Ectodermal cell (in vitro differentiated cells): ENCODE data around the gene MKNK1.

Experiments
- H3K27ac ChIP-seq: 2 replicates; pipeline ENCODE4 v1.7.0; 2013; ENCODE audit warnings: mild to moderate bottlenecking, low read depth, low read length; ENCODE audit not compliant: insufficient read depth, poor library complexity, severe bottlenecking
- H3K27me3 ChIP-seq: 2 replicates; pipeline ENCODE4 v1.7.0; 2013; ENCODE audit warnings: mild to moderate bottlenecking, low read length; ENCODE audit not compliant: insufficient read depth, control insufficient read depth, poor library complexity, severe bottlenecking
- H3K36me3 ChIP-seq: one replicate; pipeline ENCODE4 v1.7.0; 2013; ENCODE audit warnings: low read length; ENCODE audit not compliant: control insufficient read depth, insufficient read depth
- H3K4me1 ChIP-seq: one replicate; pipeline ENCODE4 v1.7.0; 2013; ENCODE audit warnings: low read length; ENCODE audit not compliant: control insufficient read depth, insufficient read depth
- H3K4me3 ChIP-seq: 2 replicates; pipeline ENCODE4 v1.7.0; 2013; ENCODE audit warnings: low read depth, low read length, control low read depth; ENCODE audit not compliant: insufficient read depth
- H3K9me3 ChIP-seq: 2 replicates; pipeline ENCODE4 v1.7.0; 2013; ENCODE audit warnings: mild to moderate bottlenecking, low read length, moderate library complexity; ENCODE audit not compliant: control insufficient read depth
- WGBS, 2 experiments: methylation state at CpG; one replicate each; pipeline ENCODE4 v1.1.7; 2013; ENCODE audit warnings: missing lambda C conversion rate in 2 of 2; 5-methylcytosine and 5-hydroxymethylcytosine counted together

Gene MKNK1

DNA sequence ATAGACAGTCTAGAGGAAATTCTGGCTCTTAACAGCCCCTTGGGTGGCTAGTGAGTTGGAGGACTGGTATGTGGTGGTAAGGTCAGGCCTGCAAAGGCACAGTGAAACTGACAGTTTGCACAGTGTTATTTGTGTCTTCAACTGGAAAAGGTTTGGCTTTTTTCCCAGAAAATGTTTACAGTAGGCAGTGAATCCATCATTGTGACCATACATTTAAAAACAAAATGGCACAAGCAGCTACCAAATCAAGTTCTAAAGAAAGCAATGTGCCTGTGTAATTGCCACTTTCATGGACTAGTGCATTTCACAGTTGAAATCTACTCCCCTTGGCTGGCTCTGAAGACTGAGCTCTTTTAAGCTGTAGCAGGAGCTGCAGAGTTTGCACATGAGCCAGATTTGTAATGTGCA, 39.3 kb upstream of the MKNK1 start:
- Histone ChIP-seq H3K4me1 (no peaks in the 10 kb centered on the region), H3K27ac (no peak overlapping the region), H3K9me3 (no peaks in the 10 kb centered on the region), H3K4me3 (no peak overlapping the region), H3K27me3 (no peaks in the 10 kb centered on the region), H3K36me3 (peaks cover 5% of the 10 kb centered on the region)

DNA sequence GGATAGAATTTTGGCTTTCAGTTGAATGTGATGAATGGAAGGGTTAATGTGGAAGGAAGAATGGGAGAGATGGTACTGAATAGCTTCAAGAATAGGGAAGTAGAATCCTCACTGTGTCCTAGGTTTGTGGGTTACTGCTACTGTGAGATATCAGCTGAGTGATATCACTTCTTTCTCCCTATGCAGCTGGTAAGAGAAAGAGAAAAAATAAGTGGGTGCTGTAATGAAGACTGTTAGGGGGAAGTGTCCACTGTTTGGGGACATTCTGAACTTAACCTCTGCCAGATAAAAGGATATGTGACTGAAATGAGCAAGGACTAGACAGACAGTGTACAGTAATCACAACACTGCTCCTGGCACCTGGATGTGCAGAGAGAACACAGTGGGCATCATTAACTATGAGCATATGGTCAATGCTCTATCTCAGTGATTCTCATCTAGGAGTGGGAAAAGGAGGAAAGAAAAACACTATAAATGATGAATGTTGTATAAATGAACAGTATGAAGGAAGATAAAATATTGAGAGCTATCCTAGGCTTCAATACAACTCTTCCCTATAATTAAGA, 38.1 kb upstream of the MKNK1 start:
- no peak overlapping the region for H3K27ac ChIP-seq
- no peaks in the 10 kb centered on the region for H3K36me3 ChIP-seq
- no peak overlapping the region for H3K4me3 ChIP-seq
- H3K27me3 ChIP-seq = no peaks in the 10 kb centered on the region
- no peaks in the 10 kb centered on the region for H3K9me3 ChIP-seq
- no peaks in the 10 kb centered on the region for H3K4me1 ChIP-seq

DNA sequence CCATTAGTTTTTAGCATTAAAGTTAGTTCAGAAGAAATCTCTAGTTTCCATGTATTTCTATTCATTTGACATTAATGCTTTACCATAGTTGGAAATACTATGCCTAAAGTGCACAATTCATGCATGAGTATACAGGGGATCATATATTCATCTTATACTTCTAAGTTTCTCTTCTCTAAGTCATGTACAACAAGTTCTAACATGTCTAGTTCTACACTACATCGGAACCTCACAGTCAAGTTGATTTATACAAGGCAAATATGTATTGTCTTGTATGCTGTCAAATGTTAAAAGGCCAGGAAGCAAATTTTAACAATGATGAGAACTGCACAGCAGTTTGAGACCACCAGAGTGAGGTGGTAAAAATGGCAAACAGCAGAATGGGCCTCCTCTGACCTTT, 35.5 kb upstream of the MKNK1 start:
- Histone ChIP-seq H3K27me3 (no peaks in the 10 kb centered on the region), H3K4me1 (no peaks in the 10 kb centered on the region), H3K4me3 (no peak overlapping the region), H3K36me3 (no peaks in the 10 kb centered on the region), H3K9me3 (no peaks in the 10 kb centered on the region), H3K27ac (no peak overlapping the region)
- WGBS, 2 experiments = 100% methylated on average over 1 of the region's 1 CpG

DNA sequence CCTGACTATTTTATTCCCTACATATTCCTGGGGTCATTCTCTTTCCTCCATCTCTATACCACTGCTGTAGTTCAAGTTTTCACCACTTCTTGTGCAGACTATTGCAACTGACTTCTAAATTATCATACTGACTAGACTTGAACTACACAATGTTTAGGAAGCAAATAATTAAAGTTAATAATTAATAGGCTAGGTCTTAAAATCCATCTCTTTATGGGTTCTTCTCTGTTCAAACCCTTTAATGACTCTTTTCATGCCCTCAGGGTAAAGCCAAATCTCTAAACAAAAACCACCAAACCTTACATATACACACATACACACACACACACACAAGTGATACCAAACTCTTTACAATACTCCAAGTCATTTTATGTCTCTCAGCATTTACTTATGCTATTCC, 34.9 kb upstream of the MKNK1 start:
- no peak overlapping the region for H3K27ac ChIP-seq
- H3K27me3 ChIP-seq = no peaks in the 10 kb centered on the region
- H3K36me3 ChIP-seq = no peaks in the 10 kb centered on the region

DNA sequence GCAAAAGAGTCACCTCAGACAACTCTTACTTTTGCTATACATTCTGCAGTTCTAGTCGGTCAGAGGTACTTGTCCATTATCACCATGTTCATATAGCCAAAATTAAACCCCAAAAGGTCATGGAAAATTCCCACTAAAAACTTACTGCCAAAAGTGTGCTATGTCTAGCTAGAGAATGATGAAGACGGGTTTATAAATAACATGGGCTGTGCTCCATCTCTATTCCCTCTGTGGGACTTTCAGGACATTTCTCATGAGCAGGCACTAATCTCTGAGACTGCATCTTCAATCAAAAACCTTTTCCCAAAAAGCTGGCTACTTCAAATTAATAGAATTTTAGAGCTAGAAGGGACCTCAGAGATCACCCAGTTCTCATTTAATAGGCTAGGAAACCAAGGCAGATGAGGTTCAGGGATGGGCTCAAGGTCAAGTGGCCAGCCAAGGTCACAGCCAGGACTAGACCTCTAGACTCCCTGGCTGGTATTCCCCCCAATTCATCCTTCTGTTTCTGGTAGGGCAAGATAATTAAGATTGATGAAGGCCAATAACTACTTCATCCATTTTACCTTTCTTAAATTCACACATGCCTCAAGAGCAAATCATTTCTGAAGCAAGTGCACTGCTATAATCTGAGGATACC, 33.5 kb upstream of the MKNK1 start:
- H3K36me3 ChIP-seq = no peaks in the 10 kb centered on the region
- 46 to 50% methylated on average over 2 of the region's 2 CpGs for WGBS, 2 experiments
- no peaks in the 10 kb centered on the region for H3K4me1 ChIP-seq
- H3K4me3 ChIP-seq = no peak overlapping the region
- H3K27me3 ChIP-seq = no peaks in the 10 kb centered on the region
- no peak overlapping the region for H3K27ac ChIP-seq
- no peaks in the 10 kb centered on the region for H3K9me3 ChIP-seq

More for the DNA sequence above, 34.9 kb upstream of the MKNK1 start:
- H3K4me3 ChIP-seq = no peak overlapping the region
- H3K4me1 ChIP-seq = no peaks in the 10 kb centered on the region
- H3K9me3 ChIP-seq = no peaks in the 10 kb centered on the region

DNA sequence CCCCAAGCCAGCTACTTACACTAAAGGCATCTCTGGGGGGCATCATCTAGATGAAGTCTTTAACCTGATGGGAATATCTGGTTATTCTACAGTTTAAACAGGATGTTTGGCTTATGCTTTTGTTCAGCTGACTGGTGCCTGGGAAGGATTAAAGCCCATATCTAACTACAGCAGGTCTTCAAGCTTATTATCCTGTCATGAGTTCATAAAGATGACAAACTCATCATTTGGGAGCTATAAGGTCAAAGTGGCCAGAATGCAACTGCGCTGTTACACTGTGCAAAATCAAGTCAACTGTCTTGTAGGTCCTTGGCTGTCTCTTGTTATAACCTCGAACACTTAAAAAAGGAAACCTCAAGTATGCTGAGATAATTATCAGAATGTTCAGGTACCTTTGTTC, 31.1 kb upstream of the MKNK1 start:
- no peak overlapping the region for H3K4me3 ChIP-seq
- peaks cover 4% of the 10 kb centered on the region for H3K36me3 ChIP-seq
- no peak overlapping the region for H3K27ac ChIP-seq
- H3K27me3 ChIP-seq = no peaks in the 10 kb centered on the region
- H3K9me3 ChIP-seq = no peaks in the 10 kb centered on the region
- no peaks in the 10 kb centered on the region for H3K4me1 ChIP-seq
- WGBS, 2 experiments = 95 to 100% methylated on average over 2 of the region's 2 CpGs

DNA sequence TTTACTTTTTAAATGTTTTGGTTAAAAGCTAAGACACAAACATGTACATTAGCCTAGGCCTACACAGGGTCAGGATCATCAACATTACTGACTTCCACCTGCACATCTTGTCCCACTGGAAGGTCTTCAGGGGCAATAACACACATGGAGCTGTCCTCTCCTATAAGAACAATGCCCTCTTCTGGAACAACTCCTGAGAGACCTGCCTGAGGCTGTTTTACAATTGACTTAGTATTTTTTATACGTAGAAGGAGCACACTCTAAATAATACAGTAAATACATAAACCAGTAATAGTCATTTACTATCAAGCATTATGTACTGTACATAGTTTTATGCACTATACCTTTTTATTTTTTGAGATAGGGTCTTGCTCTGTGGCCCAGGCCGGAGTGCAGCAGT, 26.7 kb upstream of the MKNK1 start:
- Histone ChIP-seq H3K27ac (no peak overlapping the region), H3K36me3 (peaks cover 4% of the 10 kb centered on the region), H3K27me3 (no peaks in the 10 kb centered on the region), H3K9me3 (no peaks in the 10 kb centered on the region), H3K4me3 (no peak overlapping the region), H3K4me1 (no peaks in the 10 kb centered on the region)
- 93 to 100% methylated on average over 1 to 2 of the region's 2 CpGs for WGBS, 2 experiments

DNA sequence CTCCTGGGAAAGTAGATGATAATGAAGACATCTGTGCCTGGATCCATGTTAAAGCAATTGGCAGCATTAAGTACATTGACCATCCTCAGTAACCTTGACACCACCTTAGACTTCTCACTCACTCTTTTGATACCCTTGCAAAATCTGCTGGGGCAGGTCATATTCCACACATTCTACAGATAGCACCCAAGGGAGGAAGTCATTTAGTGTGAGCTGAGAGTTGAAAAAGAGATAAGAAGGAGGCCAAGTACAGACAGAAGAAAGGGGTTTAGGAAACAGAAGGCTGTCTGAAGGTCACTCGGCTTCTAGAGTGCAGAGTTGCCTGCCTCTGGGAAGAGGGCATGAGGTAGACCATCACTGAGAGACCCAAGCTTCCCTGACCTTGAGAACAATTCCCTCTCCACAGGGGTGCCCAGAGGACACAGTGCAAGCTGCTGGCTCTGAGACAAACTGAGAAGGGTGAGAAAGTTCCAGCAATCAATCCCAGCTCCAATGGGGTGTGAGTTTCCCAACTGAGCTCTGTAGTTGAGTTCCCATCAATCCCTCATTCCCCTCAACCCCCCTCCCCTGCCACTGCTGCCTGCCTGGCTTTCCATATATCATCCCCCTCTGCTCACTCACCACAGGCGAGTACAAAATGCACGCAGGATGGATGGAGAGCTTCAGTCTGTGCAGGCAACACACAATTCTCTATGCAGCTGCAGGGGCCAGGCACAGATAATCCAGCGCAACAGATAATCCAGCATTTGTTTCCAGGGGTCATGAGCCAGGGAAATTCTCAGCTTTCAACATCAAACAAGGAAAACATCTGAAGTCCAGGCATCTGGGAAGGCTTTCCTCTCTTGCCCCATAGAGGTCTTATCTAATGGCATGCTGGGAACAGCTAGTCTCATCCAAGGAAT, 19.9 kb upstream of the MKNK1 start:
- no peaks in the 10 kb centered on the region for H3K36me3 ChIP-seq
- no peaks in the 10 kb centered on the region for H3K9me3 ChIP-seq
- H3K4me3 ChIP-seq = no peak overlapping the region
- H3K4me1 ChIP-seq = no peaks in the 10 kb centered on the region
- WGBS, 2 experiments = 88 to 90% methylated on average over 4 of the region's 4 CpGs
- no peaks in the 10 kb centered on the region for H3K27me3 ChIP-seq
- H3K27ac ChIP-seq = no peak overlapping the region

DNA sequence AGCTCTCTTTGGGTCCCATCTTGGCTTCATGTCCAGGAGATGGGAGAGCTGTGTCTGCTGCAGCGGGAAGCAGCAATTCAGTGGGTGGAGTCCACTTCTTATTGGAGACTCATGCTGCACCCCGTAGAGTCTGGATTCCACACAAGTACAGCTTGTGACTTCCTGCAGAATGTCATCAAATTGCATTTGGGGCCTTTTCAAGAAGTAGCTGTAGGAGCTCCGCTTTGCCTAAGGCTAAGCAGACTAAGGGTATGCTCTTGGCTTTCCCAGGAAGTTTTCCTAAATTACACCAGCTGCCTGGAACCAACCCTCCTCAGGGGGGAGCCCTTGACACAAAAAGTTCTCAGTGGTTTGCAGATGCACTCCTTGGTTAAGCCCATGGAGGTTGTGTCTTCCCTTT, 18.3 kb upstream of the MKNK1 start:
- Histone ChIP-seq H3K27me3 (peaks cover 10% of the 10 kb centered on the region), H3K27ac (no peak overlapping the region), H3K4me3 (no peak overlapping the region), H3K9me3 (no peaks in the 10 kb centered on the region), H3K36me3 (no peaks in the 10 kb centered on the region), H3K4me1 (peaks cover 1% of the 10 kb centered on the region)
- 77 to 89% methylated on average over 3 of the region's 3 CpGs for WGBS, 2 experiments

DNA sequence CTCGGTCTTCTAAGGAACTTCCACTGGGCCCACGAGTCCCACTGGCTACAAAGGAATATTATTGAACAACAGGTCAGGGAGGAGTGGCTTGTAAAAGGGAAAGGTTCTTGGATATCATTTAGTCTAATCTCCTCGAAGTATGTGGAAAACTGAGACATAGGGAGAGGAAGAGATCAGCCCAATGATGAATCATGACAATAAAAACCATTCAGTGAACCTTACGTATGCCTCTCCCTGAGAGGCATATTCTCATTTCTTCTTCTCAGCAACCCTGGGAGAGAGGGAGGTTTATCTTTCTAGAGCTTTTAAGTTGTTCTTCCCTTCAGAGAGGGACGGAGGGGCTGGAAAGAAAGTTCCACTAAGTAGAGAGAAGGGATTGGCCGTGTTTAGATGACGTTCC, 17.9 kb upstream of the MKNK1 start:
- 88 to 90% methylated on average over 7 of the region's 7 CpGs for WGBS, 2 experiments
- no peaks in the 10 kb centered on the region for H3K36me3 ChIP-seq

More for the DNA sequence above, 17.9 kb upstream of the MKNK1 start:
- peaks cover 6% of the 10 kb centered on the region for H3K4me1 ChIP-seq
- H3K27me3 ChIP-seq = peaks cover 14% of the 10 kb centered on the region
- no peak overlapping the region for H3K27ac ChIP-seq
- no peaks in the 10 kb centered on the region for H3K9me3 ChIP-seq
- H3K4me3 ChIP-seq = no peak overlapping the region
